Breast epithelium (tissue), 4 donors: ENCODE data around the gene PIAS2. TPM values are rescaled to one million over a fixed set of nuclear protein-coding genes. Genes with fewer than 3 reads are reported as not detected.
"Not testable (repeated sequence)": the region's sequence is repeated elsewhere in the genome, so short reads cannot be mapped to it uniquely, and the experiment has no call there.

Experiments
- DNase-seq, 2 donors: peaks; one replicate each; pipeline ENCODE4 v3.0.0-alpha.2; 2019; ENCODE audit warnings: low spot score in 2 of 2
- H3K27ac ChIP-seq, 2 donors: fragments of 200-600 bp; sonication (generic) in 1 of 2; one replicate each; pipeline ENCODE4 v1.5.1; 2016 to 2019; ENCODE audit warnings: mild to moderate bottlenecking in 1 of 2
- H3K27me3 ChIP-seq, 2 donors: fragments of 200-600 bp; sonication (generic) in 1 of 2; one replicate each; pipeline versions ENCODE4 v1.5.1 to v1.6.0; 2017 to 2019; ENCODE audit warnings: control low read depth in 1 of 2, mild to moderate bottlenecking in 1 of 2
- H3K36me3 ChIP-seq: fragments of 200-600 bp; one replicate; pipeline ENCODE4 v1.5.1; 2019
- H3K4me1 ChIP-seq, 2 donors: fragments of 200-600 bp; sonication (generic); one replicate each; pipeline ENCODE4 v1.5.1; 2016 to 2019; ENCODE audit warnings: control low read depth in 1 of 2
- H3K4me3 ChIP-seq, 3 donors: fragments of 200-600 bp; sonication (generic); 1 replicate in 2 of 3; 2 replicates in 1 of 3; pipeline ENCODE4 v1.5.1; 2016 to 2019; ENCODE audit warnings: mild to moderate bottlenecking in 3 of 3, moderate library complexity in 2 of 3
- H3K9me3 ChIP-seq, 2 donors: fragments of 200-600 bp; sonication (generic) in 1 of 2; one replicate each; pipeline ENCODE4 v1.5.1; 2016 to 2019; ENCODE audit warnings: control low read depth in 1 of 2
- POLR2A ChIP-seq: fragments of 450-650 bp; IDR thresholded peaks from one replicate; pipeline ENCODE4 v1.6.1; 2016; ENCODE audit warnings: antibody characterized with exemption, mild to moderate bottlenecking, moderate library complexity
- POLR2AphosphoS5 ChIP-seq, 3 donors: sonication (generic); formaldehyde crosslinking; IDR thresholded peaks; one replicate each; pipeline ENCODE4 v1.6.1; 2017; ENCODE audit warnings: antibody characterized with exemption in 3 of 3
- intact Hi-C: fragments of 100-400 bp; cut with DNase I; formaldehyde crosslinking; loops from one replicate; pipeline ENCODE4 v1.15.1; 2023; ENCODE audit warnings: low total_unique reads
- total RNA-seq, 3 donors: library from RNA; depleted of rRNA; stranded (reverse); fragments of >200 nt; gene quantifications; one replicate each; pipeline ENCODE4 v1.1.0, GENCODE V29; 2016
- TF ChIP-seq, protein P1 (sequence below), 3 donors: fragments of 450-650 bp; IDR thresholded peaks; one replicate each; pipeline ENCODE4 v1.5.1; 2016 to 2017; ENCODE audit warnings: antibody characterized with exemption in 3 of 3, mild to moderate bottlenecking in 3 of 3, moderate library complexity in 3 of 3

Gene PIAS2
- total RNA-seq, 3 donors from 2014 or later = 28.2 to 37.0 (median 30.6) TPM

GRCh38 chr18:46812311-46812710 lies 105.0 kb downstream of the PIAS2 start:
- H3K27me3 ChIP-seq = no peaks in the 10 kb centered on the region
- no peaks in the 10 kb centered on the region for H3K36me3 ChIP-seq
- no peak for DNase-seq
- H3K4me1 ChIP-seq = no peaks in the 10 kb centered on the region
- intact Hi-C loops = loop anchor here (10.0 kb wide), 1 partner anchor 418 kb away; no protein-coding TSS in a partner anchor
- TF ChIP-seq POLR2A = no peak
- TF ChIP-seq POLR2AphosphoS5 (IDR thresholded peaks at IDR 0.05) = no peak
- TF ChIP-seq, protein P1, sequence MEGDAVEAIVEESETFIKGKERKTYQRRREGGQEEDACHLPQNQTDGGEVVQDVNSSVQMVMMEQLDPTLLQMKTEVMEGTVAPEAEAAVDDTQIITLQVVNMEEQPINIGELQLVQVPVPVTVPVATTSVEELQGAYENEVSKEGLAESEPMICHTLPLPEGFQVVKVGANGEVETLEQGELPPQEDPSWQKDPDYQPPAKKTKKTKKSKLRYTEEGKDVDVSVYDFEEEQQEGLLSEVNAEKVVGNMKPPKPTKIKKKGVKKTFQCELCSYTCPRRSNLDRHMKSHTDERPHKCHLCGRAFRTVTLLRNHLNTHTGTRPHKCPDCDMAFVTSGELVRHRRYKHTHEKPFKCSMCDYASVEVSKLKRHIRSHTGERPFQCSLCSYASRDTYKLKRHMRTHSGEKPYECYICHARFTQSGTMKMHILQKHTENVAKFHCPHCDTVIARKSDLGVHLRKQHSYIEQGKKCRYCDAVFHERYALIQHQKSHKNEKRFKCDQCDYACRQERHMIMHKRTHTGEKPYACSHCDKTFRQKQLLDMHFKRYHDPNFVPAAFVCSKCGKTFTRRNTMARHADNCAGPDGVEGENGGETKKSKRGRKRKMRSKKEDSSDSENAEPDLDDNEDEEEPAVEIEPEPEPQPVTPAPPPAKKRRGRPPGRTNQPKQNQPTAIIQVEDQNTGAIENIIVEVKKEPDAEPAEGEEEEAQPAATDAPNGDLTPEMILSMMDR (IDR thresholded peaks at IDR 0.05) = no peak
- no peak overlapping the region for H3K4me3 ChIP-seq
- H3K27ac ChIP-seq = no peak overlapping the region
- no peaks in the 10 kb centered on the region for H3K9me3 ChIP-seq

GRCh38 chr18:46810481-46811000 lies 106.8 kb downstream of the PIAS2 start:
- Histone ChIP-seq H3K36me3 (no peaks in the 10 kb centered on the region), H3K27ac (no peak overlapping the region), H3K9me3 (no peaks in the 10 kb centered on the region), H3K4me1 (no peaks in the 10 kb centered on the region), H3K27me3 (no peaks in the 10 kb centered on the region), H3K4me3 (no peak overlapping the region)
- DNase-seq = no peak
- TF ChIP-seq, protein P1 (IDR thresholded peaks at IDR 0.05) = no peak
- no peak for TF ChIP-seq POLR2AphosphoS5 (IDR thresholded peaks at IDR 0.05)
- TF ChIP-seq POLR2A = no peak
- intact Hi-C loops = loop anchor here (10.0 kb wide), 1 partner anchor 416 kb away; no protein-coding TSS in a partner anchor

DNA sequence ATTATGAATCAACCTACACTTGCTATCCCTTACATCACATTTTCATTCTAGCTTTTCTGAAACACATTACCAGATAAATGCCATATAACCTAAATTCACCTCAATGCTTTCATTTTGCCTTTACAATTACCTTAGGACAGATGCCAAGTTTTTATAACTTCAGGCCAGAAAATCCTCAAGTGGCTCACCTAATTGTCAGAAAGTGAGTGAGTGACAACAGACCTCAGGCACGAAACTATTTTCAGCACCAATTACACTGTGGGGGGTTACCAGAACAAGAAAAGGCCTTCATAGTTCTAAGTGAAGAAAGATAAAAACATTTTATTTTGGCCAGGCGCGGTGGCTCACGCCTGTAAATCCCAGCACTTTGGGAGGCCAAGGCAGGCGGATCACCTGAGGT lies 108.2 kb downstream of the PIAS2 start:
- H3K27me3 ChIP-seq = no peaks in the 10 kb centered on the region
- no peak overlapping the region for H3K27ac ChIP-seq
- H3K4me1 ChIP-seq = no peaks in the 10 kb centered on the region
- H3K4me3 ChIP-seq = no peak overlapping the region
- no peak for DNase-seq
- TF ChIP-seq POLR2A = no peak
- TF ChIP-seq, protein P1 (IDR thresholded peaks at IDR 0.05) = no peak
- no peak for TF ChIP-seq POLR2AphosphoS5 (IDR thresholded peaks at IDR 0.05)
- no peaks in the 10 kb centered on the region for H3K36me3 ChIP-seq
- intact Hi-C loops = no loop called here
- no peaks in the 10 kb centered on the region for H3K9me3 ChIP-seq

- intact Hi-C loops = not testable (repeated sequence)
Measured at GRCh38 chr18:46795945-46796344, 121.4 kb downstream of the PIAS2 start.

GRCh38 chr18:46794607-46795006 lies 122.7 kb downstream of the PIAS2 start:
- no peaks in the 10 kb centered on the region for H3K36me3 ChIP-seq
- no peak overlapping the region for H3K27ac ChIP-seq
- H3K27me3 ChIP-seq = no peaks in the 10 kb centered on the region
- TF ChIP-seq, protein P1 (IDR thresholded peaks at IDR 0.05) = no peak
- TF ChIP-seq POLR2AphosphoS5 (IDR thresholded peaks at IDR 0.05) (no peak), POLR2A (no peak)
- no peaks in the 10 kb centered on the region for H3K4me1 ChIP-seq
- H3K4me3 ChIP-seq = no peak overlapping the region
- intact Hi-C loops = no loop called here
- no peak for DNase-seq
- no peaks in the 10 kb centered on the region for H3K9me3 ChIP-seq

More at GRCh38 chr18:46795945-46796344, 121.4 kb downstream of the PIAS2 start:
- H3K9me3 ChIP-seq, H3K36me3 ChIP-seq, H3K4me3 ChIP-seq, H3K27me3 ChIP-seq, H3K4me1 ChIP-seq, DNase-seq, H3K27ac ChIP-seq: not testable (repeated sequence)

- H3K4me1 ChIP-seq = no peaks in the 10 kb centered on the region
- DNase-seq = no peak
- H3K4me3 ChIP-seq = no peak overlapping the region
- H3K36me3 ChIP-seq = no peaks in the 10 kb centered on the region
- H3K9me3 ChIP-seq = no peaks in the 10 kb centered on the region
- no peak overlapping the region for H3K27ac ChIP-seq
- TF ChIP-seq POLR2AphosphoS5 (IDR thresholded peaks at IDR 0.05) (no peak), POLR2A (no peak)
- TF ChIP-seq, protein P1 (IDR thresholded peaks at IDR 0.05) = no peak
- intact Hi-C loops = no loop called here
- H3K27me3 ChIP-seq = no peaks in the 10 kb centered on the region
Measured at GRCh38 chr18:46793565-46793964, 123.7 kb downstream of the PIAS2 start.
